DOHH2 (cell line): ENCODE results near the gene IMMP2L.

Source experiments
- CTCF ChIP-seq: fragments of 200-600 bp; sonication (generic); IDR thresholded peaks from one replicate; pipeline ENCODE4 v1.5.1; 2014; ENCODE audit warnings: antibody characterized with exemption, mild to moderate bottlenecking, low read depth, low read length; ENCODE audit not compliant: poor library complexity, severe bottlenecking
- EZH2phosphoT487 ChIP-seq: fragments of 200-600 bp; sonication (generic); IDR thresholded peaks from 2 replicates; pipeline ENCODE4 v1.6.1; 2017; ENCODE audit warnings: borderline replicate concordance, mild to moderate bottlenecking, antibody characterized with exemption, low read length, moderate library complexity, mixed read lengths

- TF ChIP-seq EZH2phosphoT487 (no peak), CTCF (no peak)
Observed at GRCh38 chr7:111105269-111105668, 457.0 kb downstream of the IMMP2L start.
